Lung (tissue), 12 donors: ENCODE data around the gene C3orf70. TPM values are rescaled to one million over a fixed set of nuclear protein-coding genes. Genes with fewer than 3 reads are reported as not detected.
A peak's percentile ranks its signal among the peaks of the same experiment; 100 is the strongest.

ENCODE experiments used
- ATAC-seq: fragments of 200-7000 bp; cut with Tn5 transposase; one replicate; pipeline ENCODE4 v1.9.1; 2020; ENCODE audit warnings: moderate number of reproducible peaks; ENCODE audit not compliant: insufficient read depth, low FRiP score
- DNase-seq, 3 donors: peaks; one replicate each; pipeline ENCODE4 v3.0.0-alpha.2; 2013 to 2017
- H3K27ac ChIP-seq, 2 donors: one replicate each; pipeline ENCODE4 v1.5.1; 2013; ENCODE audit warnings: mild to moderate bottlenecking in 2 of 2, moderate library complexity in 2 of 2, control low read depth in 1 of 2, inconsistent platforms in 1 of 2, low read depth in 1 of 2, low read length in 1 of 2
- H3K27me3 ChIP-seq, 3 donors: one replicate each; pipeline ENCODE4 v1.5.1; 2013; ENCODE audit warnings: low read length in 2 of 3; ENCODE audit not compliant: control insufficient read depth in 3 of 3, insufficient read depth in 3 of 3
- H3K36me3 ChIP-seq, 4 donors: one replicate each; pipeline ENCODE4 v1.5.1; 2013; ENCODE audit warnings: low read length in 4 of 4, mild to moderate bottlenecking in 1 of 4, moderate library complexity in 1 of 4; ENCODE audit not compliant: control insufficient read depth in 4 of 4, insufficient read depth in 4 of 4
- H3K4me1 ChIP-seq, 5 donors: one replicate each; pipeline ENCODE4 v1.5.1; 2013; ENCODE audit warnings: low read length in 5 of 5, mild to moderate bottlenecking in 2 of 5, moderate library complexity in 1 of 5; ENCODE audit not compliant: control insufficient read depth in 5 of 5, insufficient read depth in 5 of 5
- H3K4me3 ChIP-seq: one replicate; pipeline ENCODE4 v1.5.1; 2013; ENCODE audit warnings: mild to moderate bottlenecking, control low read depth, moderate library complexity
- H3K9ac ChIP-seq, 2 donors: one replicate each; pipeline ENCODE4 v1.5.1; 2013; ENCODE audit warnings: low read length in 2 of 2, control low read depth in 1 of 2; ENCODE audit not compliant: insufficient read depth in 1 of 2
- H3K9me3 ChIP-seq, 4 donors: one replicate each; pipeline ENCODE4 v1.5.1; 2013; ENCODE audit warnings: low read length in 3 of 4, mild to moderate bottlenecking in 1 of 4, moderate library complexity in 1 of 4; ENCODE audit not compliant: control insufficient read depth in 4 of 4, insufficient read depth in 3 of 4
- CTCF ChIP-seq: IDR thresholded peaks from 2 replicates; pipeline ENCODE4 v1.5.1; 2012; ENCODE audit warnings: mild to moderate bottlenecking; ENCODE audit errors: control extremely low read depth, extremely low read depth
- WGBS, 2 donors: extraction: QIAGEN DNeasy Blood & Tissue Kit; methylation state at CpG; one replicate each; pipeline ENCODE4 v1.1.7; 2013; 5-methylcytosine and 5-hydroxymethylcytosine counted together
- polyA plus RNA-seq, 2 donors: library from polyadenylated mRNA; stranded (reverse); fragments of 200-250 nt; gene quantifications; one replicate each; pipeline ENCODE4 v1.2.1, GENCODE V29; 2013
- total RNA-seq, 2 donors: library from RNA; depleted of rRNA in 1 of 2; stranded (reverse); fragments of >200 nt in 1 of 2; gene quantifications; one replicate each; pipeline ENCODE4 v1.2.1, GENCODE V29; 2014 to 2021
- donor health status: control.
- donor health status: control.
- donor health status: Bipolar disorder and iron deficiency.
- donor health status: healthy.
- donor health status: DM: yes; HTN: yes; CAD: no.

Gene C3orf70
- total and polyA plus RNA-seq, 4 donors, result 0.45 to 4.9 (median 1.8) TPM

- DNase-seq (no peak), ATAC-seq (no peak)
- no peaks in the 10 kb centered on the region for H3K4me1 ChIP-seq
- no peak overlapping the region for H3K4me3 ChIP-seq
- no peaks in the 10 kb centered on the region for H3K27me3 ChIP-seq
- H3K9me3 ChIP-seq, result peaks cover 0 to 3% (median 0%) of the 10 kb centered on the region in 4 donors
- no peak overlapping the region for H3K27ac ChIP-seq
- peaks cover 0 to 6% (median 4%) of the 10 kb centered on the region in 4 donors for H3K36me3 ChIP-seq
- WGBS, 2 donors, result 68 to 83% methylated on average over 1 of the region's 1 CpG
- H3K9ac ChIP-seq, result no peak overlapping the region
- TF ChIP-seq CTCF, result no peak
These were observed 73.2 kb downstream of the C3orf70 start for GRCh38 chr3:185079625-185080024.

- Histone ChIP-seq H3K27ac (no peak overlapping the region), H3K9ac (no peak overlapping the region), H3K4me3 (no peak overlapping the region), H3K4me1 (no peaks in the 10 kb centered on the region), H3K27me3 (no peaks in the 10 kb centered on the region), H3K36me3 (no peaks in the 10 kb centered on the region), H3K9me3 (peaks cover 0 to 3% (median 0%) of the 10 kb centered on the region in 4 donors)
- ATAC-seq, result no peak
- DNase-seq, result no peak
- no peak for TF ChIP-seq CTCF
- 85 to 86% methylated on average over 8 of the region's 8 CpGs for WGBS, 2 donors
These were observed 76.6 kb downstream of the C3orf70 start for GRCh38 chr3:185076219-185076618.

GRCh38 chr3:185075547-185075946 lies 77.3 kb downstream of the C3orf70 start:
- Histone ChIP-seq H3K27me3 (no peaks in the 10 kb centered on the region), H3K36me3 (no peaks in the 10 kb centered on the region), H3K9me3 (peaks cover 0 to 5% (median 0%) of the 10 kb centered on the region in 4 donors), H3K27ac (no peak overlapping the region), H3K4me3 (no peak overlapping the region), H3K9ac (no peak overlapping the region), H3K4me1 (peaks cover 0 to 1% (median 0%) of the 10 kb centered on the region in 5 donors)
- TF ChIP-seq CTCF, result no peak
- WGBS, 2 donors, result 95 to 96% methylated on average over 13 of the region's 13 CpGs
- ATAC-seq (no peak), DNase-seq (no peak)

GRCh38 chr3:185071287-185071800 lies 81.5 kb downstream of the C3orf70 start:
- H3K36me3 ChIP-seq, result no peaks in the 10 kb centered on the region
- ATAC-seq (no peak), DNase-seq (peak in 1 of 3 donors; percentile 5)
- H3K4me1 ChIP-seq, result peaks cover 0 to 1% (median 0%) of the 10 kb centered on the region in 5 donors
- H3K4me3 ChIP-seq, result no peak overlapping the region
- H3K9ac ChIP-seq, result no peak overlapping the region
- peaks cover 0 to 5% (median 0%) of the 10 kb centered on the region in 4 donors for H3K9me3 ChIP-seq
- TF ChIP-seq CTCF, result no peak
- no peaks in the 10 kb centered on the region for H3K27me3 ChIP-seq
- WGBS, 2 donors, result 67 to 72% methylated on average over 7 of the region's 7 CpGs
- H3K27ac ChIP-seq, result no peak overlapping the region
